A673 (cell line): ENCODE results near the gene LRRTM1. TPM values are rescaled to one million over a fixed set of nuclear protein-coding genes. Genes with fewer than 3 reads are reported as not detected.

Experiments
- BruUV-seq: library from RNA; stranded (reverse); fragments of 400-500 nt; replicated peaks from 2 replicates; lab custom pipeline; 2021; lab: Mats Ljungman, UMichigan
- CTCF ChIA-PET: fragments of 300-600 bp; sonication (Branson Sonifier 250); formaldehyde crosslinking; loops from one replicate; lab custom pipeline; 2022; ENCODE audit warnings: antibody characterized with exemption; lab: Charles Lee
- POLR2A ChIA-PET: fragments of 300-600 bp; sonication (Branson Sonifier 250); formaldehyde crosslinking; loops from one replicate; lab custom pipeline; 2022; ENCODE audit warnings: antibody characterized with exemption; ENCODE audit not compliant: low non-redundant PET; lab: Charles Lee
- DNase-seq: peaks from one replicate; pipeline ENCODE4 v3.0.0-alpha.2; 2015; ENCODE audit warnings: low spot score
- H3K27ac ChIP-seq: fragments of 200-600 bp; sonication (generic); 2 replicates; pipeline ENCODE4 v1.5.1; 2016; ENCODE audit warnings: mixed run types, low read depth, mild to moderate bottlenecking, mixed read lengths, antibody characterized with exemption, low read length; ENCODE audit not compliant: poor library complexity, severe bottlenecking
- H3K27me3 ChIP-seq: fragments of 200-600 bp; sonication (generic); replicated peaks from 2 replicates; pipeline ENCODE4 v1.6.1; 2017; ENCODE audit warnings: mixed run types, low read depth, mild to moderate bottlenecking, mixed read lengths, antibody characterized with exemption, low read length; ENCODE audit not compliant: insufficient read depth, poor library complexity
- H3K36me3 ChIP-seq: fragments of 200-600 bp; sonication (generic); 2 replicates; pipeline ENCODE4 v1.6.1; 2016; ENCODE audit warnings: mixed run types, mild to moderate bottlenecking, mixed read lengths, antibody characterized with exemption, low read length; ENCODE audit not compliant: insufficient read depth, poor library complexity, severe bottlenecking
- H3K4me1 ChIP-seq: fragments of 200-600 bp; sonication (generic); 2 replicates; pipeline ENCODE4 v1.6.1; 2017; ENCODE audit warnings: mixed run types, mild to moderate bottlenecking, mixed read lengths, antibody characterized with exemption, low read length; ENCODE audit not compliant: insufficient read depth, poor library complexity, severe bottlenecking
- H3K4me3 ChIP-seq: fragments of 200-600 bp; sonication (generic); 2 replicates; pipeline ENCODE4 v1.5.1; 2016; ENCODE audit warnings: low read depth, mixed run types, mild to moderate bottlenecking, mixed read lengths, low read length; ENCODE audit not compliant: poor library complexity, severe bottlenecking
- H3K9me3 ChIP-seq: fragments of 200-600 bp; sonication (generic); 2 replicates; pipeline ENCODE4 v1.6.1; 2016; ENCODE audit warnings: mixed run types, low read depth, mild to moderate bottlenecking, mixed read lengths, antibody characterized with exemption, low read length; ENCODE audit not compliant: poor library complexity, severe bottlenecking
- CTCF ChIP-seq: fragments of 300-800, 200-600 bp; sonication (generic); conservative IDR thresholded peaks from 2 replicates; pipeline ENCODE4 v1.5.1; 2017; ENCODE audit warnings: low read depth, mild to moderate bottlenecking, antibody characterized with exemption, low read length, moderate library complexity, mixed read lengths
- EZH2 ChIP-seq: fragments of 200-600 bp; sonication (generic); IDR thresholded peaks from 2 replicates; pipeline ENCODE4 v1.6.1; 2017; ENCODE audit warnings: borderline replicate concordance, low read depth, mild to moderate bottlenecking, mixed read lengths, antibody characterized with exemption, low read length; ENCODE audit not compliant: poor library complexity, severe bottlenecking
- intact Hi-C: fragments of 100-400 bp; cut with micrococcal nuclease; formaldehyde crosslinking; loops from one replicate; pipeline ENCODE4 v1.10.0; 2022; ENCODE audit not compliant: unreplicated experiment
- total RNA-seq: library from RNA; stranded (reverse); gene quantifications from 2 replicates; pipeline ENCODE4 v1.2.3, GENCODE V29; 2021

The LRRTM1 gene
- total RNA-seq, 1 experiment from 2014 or later: not detected

- ChIA-PET CTCF (interaction anchor here (0.6 kb wide), 1 partner anchor 8 kb away, joined by 6 read pairs; no protein-coding TSS in a partner anchor), POLR2A (no interaction called here)
- H3K4me1 ChIP-seq: no peaks in the 10 kb centered on the region
- no peak overlapping the region for H3K4me3 ChIP-seq
- no peaks in the 10 kb centered on the region for H3K9me3 ChIP-seq
- DNase-seq: no peak
- intact Hi-C loops: no loop called here
- H3K27ac ChIP-seq: no peak overlapping the region
- H3K27me3 ChIP-seq: no peaks in the 10 kb centered on the region
- BruUV-seq: no TSS peak
- no peak for TF ChIP-seq CTCF
- no peak for TF ChIP-seq EZH2
- no peaks in the 10 kb centered on the region for H3K36me3 ChIP-seq
These were observed 24.9 kb upstream of the LRRTM1 start for GRCh38 chr2:80329491-80329890.

GRCh38 chr2:80328159-80328571 is 23.6 kb upstream of the LRRTM1 start:
- Histone ChIP-seq H3K36me3 (no peaks in the 10 kb centered on the region), H3K27ac (no peak overlapping the region), H3K9me3 (no peaks in the 10 kb centered on the region), H3K4me3 (no peak overlapping the region), H3K27me3 (peaks cover 12% of the 10 kb centered on the region), H3K4me1 (no peaks in the 10 kb centered on the region)
- no peak for DNase-seq
- POLR2A ChIA-PET: interaction anchor here (0.6 kb wide), 1 partner anchor 81 kb away, joined by 3 read pairs; no protein-coding TSS in a partner anchor
- CTCF ChIA-PET: no interaction called here
- intact Hi-C loops: no loop called here
- BruUV-seq: no TSS peak
- TF ChIP-seq EZH2 (no peak), CTCF (no peak)

GRCh38 chr2:80326861-80327260 is 22.3 kb upstream of the LRRTM1 start:
- Histone ChIP-seq H3K9me3 (no peaks in the 10 kb centered on the region), H3K27me3 (peaks cover 18% of the 10 kb centered on the region), H3K27ac (no peak overlapping the region), H3K4me3 (no peak overlapping the region), H3K36me3 (no peaks in the 10 kb centered on the region), H3K4me1 (no peaks in the 10 kb centered on the region)
- DNase-seq: no peak
- no TSS peak for BruUV-seq
- TF ChIP-seq EZH2: no peak
- no peak for TF ChIP-seq CTCF
- ChIA-PET CTCF (no interaction called here), POLR2A (no interaction called here)
- intact Hi-C loops: loop anchor here (2.0 kb wide), 1 partner anchor 172 kb away; no protein-coding TSS in a partner anchor
